Ovary (tissue), 3 donors: ENCODE results near the gene GCHFR.

ENCODE experiments used
- CTCF ChIP-seq, 3 donors: fragments of 450-650 bp in 2 of 3; fragments of 200-600 bp in 1 of 3; IDR thresholded peaks; one replicate each; pipeline versions ENCODE4 v1.5.1 to v1.8.0; 2016 to 2022; ENCODE audit warnings: antibody characterized with exemption in 3 of 3, mild to moderate bottlenecking in 1 of 3
- EP300 ChIP-seq: sonication (generic); formaldehyde crosslinking; IDR thresholded peaks from one replicate; pipeline ENCODE4 v1.6.1; 2017; ENCODE audit warnings: antibody characterized with exemption
- POLR2A ChIP-seq: fragments of 450-650 bp; IDR thresholded peaks from one replicate; pipeline ENCODE4 v1.6.1; 2017; ENCODE audit warnings: antibody characterized with exemption, mild to moderate bottlenecking, moderate library complexity
- donor health status: DM: no; HTN: no; CAD: no.

GRCh38 chr15:40792394-40792793 lies 28.5 kb downstream of the GCHFR start:
- TF ChIP-seq CTCF (IDR thresholded peaks at IDR 0.05) (no peak), EP300 (no peak), POLR2A (no peak)
